Pancreas (tissue), 10 donors: Measurements from ENCODE around the gene OVOL2. TPM values are rescaled to one million over a fixed set of nuclear protein-coding genes. Genes with fewer than 3 reads are reported as not detected.
"Not testable (repeated sequence)": the region's sequence is repeated elsewhere in the genome, so short reads cannot be mapped to it uniquely, and the experiment has no call there.

Experiments
- ATAC-seq, 4 donors: fragments of 200-7000 bp; cut with Tn5 transposase; one replicate each; pipeline versions ENCODE4 v1.8.0 to v1.9.1; 2020; ENCODE audit warnings: mild to moderate bottlenecking in 4 of 4, moderate library complexity in 4 of 4
- DNase-seq, 6 donors: peaks; one replicate each; pipeline ENCODE4 v3.0.0-alpha.2; 2020
- FAIRE-seq: peaks from 2 replicates; lab custom pipeline; 2012; peaks lifted over from hg19 to GRCh38; lab: Jason Lieb, UNC
- H3K27ac ChIP-seq, 4 donors: fragments of 200-600 bp; sonication (generic); 1 replicate in 3 of 4; 2 replicates in 1 of 4; pipeline versions ENCODE4 v1.5.0 to v1.8.0; 2020
- H3K27me3 ChIP-seq, 4 donors: fragments of 200-600 bp; one replicate each; pipeline ENCODE4 v1.8.0; 2021
- H3K36me3 ChIP-seq, 3 donors: fragments of 200-600 bp; sonication (generic) in 1 of 3; one replicate each; pipeline versions ENCODE4 v1.5.0 to v1.8.0; 2020 to 2021
- H3K4me1 ChIP-seq, 3 donors: fragments of 200-600 bp; one replicate each; pipeline ENCODE4 v1.8.0; 2021
- H3K4me3 ChIP-seq, 4 donors: fragments of 200-600 bp; sonication (generic) in 2 of 4; one replicate each; pipeline versions ENCODE4 v1.5.0 to v1.8.0; 2020 to 2021
- H3K9me3 ChIP-seq, 4 donors: fragments of 200-600 bp; one replicate each; pipeline ENCODE4 v1.8.0; 2021
- CTCF ChIP-seq, 4 donors: fragments of 200-600 bp; sonication (generic) in 3 of 4; IDR thresholded peaks; one replicate each; pipeline versions ENCODE4 v1.5.0 to v1.8.0; 2021; ENCODE audit warnings: antibody characterized with exemption in 4 of 4
- WGBS, 2 donors: extraction: QIAGEN DNeasy Blood & Tissue Kit; methylation state at CpG; one replicate each; pipeline ENCODE4 v1.1.7; 2013; 5-methylcytosine and 5-hydroxymethylcytosine counted together
- intact Hi-C, 3 donors: fragments of 100-400 bp; cut with DNase I; formaldehyde crosslinking; loops; one replicate each; pipeline versions ENCODE4 v1.11.1 to v1.14.2; 2022
- polyA plus RNA-seq, 2 donors: library from polyadenylated mRNA; stranded (reverse); fragments of 200-250 nt; gene quantifications; one replicate each; pipeline ENCODE4 v1.2.3, GENCODE V29; 2013
- total RNA-seq, 6 donors: library from RNA; stranded (reverse); fragmentation: NEBNext Ultra II Directional in 4 of 6; extraction: Animal tissue kit (Norgen Biotek cat#: 25700) in 4 of 6; gene quantifications; one replicate each; pipeline versions ENCODE4 v1.2.1 to v1.2.4, GENCODE V29; 2021 to 2023
- donor health status: healthy with polysubstance abuse.
- donor health status: DM: no; HTN: no; CAD: no; lungs with moderate emphysema.
- donor health status: DM: no; HTN: no; CAD: no.
- donor health status: control.
- donor health status: control.
- donor health status: Bipolar disorder and iron deficiency.
- donor health status: DM: yes; HTN: yes; CAD: no.
- donor health status: DM: no; HTN: no; CAD: no.
- donor health status: DM: no; HTN: no; CAD: no.
- donor health status: DM: yes; HTN: yes; CAD: no.

The OVOL2 gene
- total and polyA plus RNA-seq, 8 donors: 4.2 to 7.9 (median 4.9) TPM

- H3K4me3 ChIP-seq: no peak overlapping the region
- WGBS, 2 donors: 81 to 82% methylated on average over 8 of the region's 8 CpGs
- ATAC-seq: no peak
- H3K9me3 ChIP-seq: no peaks in the 10 kb centered on the region
- no peak overlapping the region for H3K27ac ChIP-seq
- FAIRE-seq: no peak
- intact Hi-C loops: no loop called here
- no peak for DNase-seq
- TF ChIP-seq CTCF (IDR thresholded peaks at IDR 0.05): no peak
- H3K36me3 ChIP-seq: no peaks in the 10 kb centered on the region
- H3K4me1 ChIP-seq: no peaks in the 10 kb centered on the region
- H3K27me3 ChIP-seq: no peaks in the 10 kb centered on the region
These were observed 27.7 kb downstream of the OVOL2 start for GRCh38 chr20:18030020-18030419.

- intact Hi-C loops, H3K9me3 ChIP-seq, H3K4me1 ChIP-seq, ATAC-seq, H3K4me3 ChIP-seq, H3K27me3 ChIP-seq, FAIRE-seq, H3K27ac ChIP-seq: not testable (repeated sequence)
- 90 to 92% methylated on average over 7 of the region's 7 CpGs for WGBS, 2 donors
- peak in 1 of 6 donors; percentile 3 for DNase-seq
- H3K36me3 ChIP-seq: peaks cover 0 to 16% (median 0%) of the 10 kb centered on the region in 3 donors
These were observed 30.7 kb downstream of the OVOL2 start for GRCh38 chr20:18027011-18027410.

GRCh38 chr20:18024606-18025127 is 33.0 kb downstream of the OVOL2 start:
- no peaks in the 10 kb centered on the region for H3K4me1 ChIP-seq
- peaks cover 0 to 20% (median 5%) of the 10 kb centered on the region in 3 donors for H3K36me3 ChIP-seq
- H3K27ac ChIP-seq: no peak overlapping the region
- TF ChIP-seq CTCF (IDR thresholded peaks at IDR 0.05): no peak
- FAIRE-seq: no peak
- intact Hi-C loops: no loop called here
- no peak for ATAC-seq
- H3K4me3 ChIP-seq: no peak overlapping the region
- H3K9me3 ChIP-seq: no peaks in the 10 kb centered on the region
- H3K27me3 ChIP-seq: no peaks in the 10 kb centered on the region
- whole genome bisulfite sequencing, 2 donors: 83 to 87% methylated on average over 15 of the region's 15 CpGs
- DNase-seq: peak in 1 of 6 donors; percentile 36

GRCh38 chr20:18020931-18021330 is 36.8 kb downstream of the OVOL2 start:
- DNase-seq: no peak
- FAIRE-seq: no peak
- Histone ChIP-seq H3K4me1 (no peaks in the 10 kb centered on the region), H3K27me3 (no peaks in the 10 kb centered on the region), H3K9me3 (no peaks in the 10 kb centered on the region), H3K4me3 (no peak overlapping the region), H3K27ac (no peak overlapping the region), H3K36me3 (peaks cover 0 to 20% (median 5%) of the 10 kb centered on the region in 3 donors)
- 86 to 90% methylated on average over 7 of the region's 7 CpGs for WGBS, 2 donors
- TF ChIP-seq CTCF (IDR thresholded peaks at IDR 0.05): no peak
- intact Hi-C loops: no loop called here
- no peak for ATAC-seq

GRCh38 chr20:18019068-18019467 is 38.6 kb downstream of the OVOL2 start:
- 15 to 30% methylated on average over 1 of the region's 1 CpG for WGBS, 2 donors
- Histone ChIP-seq H3K27me3 (no peaks in the 10 kb centered on the region), H3K36me3 (peaks cover 0 to 12% (median 5%) of the 10 kb centered on the region in 3 donors), H3K4me1 (no peaks in the 10 kb centered on the region), H3K9me3 (no peaks in the 10 kb centered on the region), H3K27ac (no peak overlapping the region), H3K4me3 (no peak overlapping the region)
- no peak for TF ChIP-seq CTCF (IDR thresholded peaks at IDR 0.05)
- FAIRE-seq (no peak), DNase-seq (no peak), ATAC-seq (peak in 3 of 4 donors; percentile 49 to 68 (median 56))
- intact Hi-C loops: no loop called here
